K562 (cell line): ENCODE data around the gene FYB2. TPM values are rescaled to one million over a fixed set of nuclear protein-coding genes. Genes with fewer than 3 reads are reported as not detected.

Source experiments
- ATAC-seq: fragments of 200-7000 bp; cut with Tn5 transposase; 3 replicates; pipeline ENCODE4 v1.9.1; 2020; ENCODE audit warnings: moderate library complexity
- BruUV-seq: library from RNA; stranded (reverse); fragments of 400-500 nt; replicated peaks from 2 replicates; lab custom pipeline; 2021; lab: Mats Ljungman, UMichigan
- CTCF ChIA-PET: fragments of 300-600 bp; formaldehyde crosslinking; extraction: SDS; loops from one replicate; lab custom pipeline; 2021; ENCODE audit warnings: low intra/inter-chr PET ratio; lab: Yijun Ruan, JAX
- POLR2A ChIA-PET: fragments of 300-600, 350-650 bp; sonication (Branson Sonifier 250); formaldehyde crosslinking; extraction: SDS; loops from one replicate; lab custom pipeline; 2021; ENCODE audit warnings: antibody characterized with exemption, inconsistent platforms; lab: Yijun Ruan, JAX
- DNase-seq, 4 experiments: peaks; one replicate each; pipeline versions ENCODE4 v3.0.0 to v3.0.0-alpha.2; 2011 to 2018; ENCODE audit warnings: low spot score in 3 of 4, mixed read lengths in 3 of 4; ENCODE audit errors: extremely low read depth in 1 of 4
- FAIRE-seq: peaks from 2 replicates; lab custom pipeline; 2011; peaks lifted over from hg19 to GRCh38; lab: Jason Lieb, UNC
- H2AFZ ChIP-seq: 2 replicates; pipeline ENCODE4 v1.6.0; 2011; ENCODE audit warnings: low read depth, low read length, control low read depth, inconsistent platforms
- H3K27ac ChIP-seq: fragments of 200-600 bp; 3 replicates; pipeline ENCODE4 v1.8.0; 2011; ENCODE audit warnings: low read depth, mild to moderate bottlenecking, control low read depth, inconsistent platforms, low read length, moderate library complexity, mixed read lengths; ENCODE audit errors: extremely low read depth
- H3K27me3 ChIP-seq, 2 experiments: fragments of 300-600 bp in 1 of 2; 2 replicates in 1 of 2; 3 replicates in 1 of 2; pipeline versions ENCODE4 v1.6.0 to v1.8.0; 2011; ENCODE audit warnings: inconsistent platforms in 2 of 2, low read length in 2 of 2, mild to moderate bottlenecking in 1 of 2, mixed read lengths in 1 of 2, moderate library complexity in 1 of 2; ENCODE audit not compliant: control insufficient read depth in 2 of 2, insufficient read depth in 2 of 2
- H3K36me3 ChIP-seq: fragments of 300-600 bp; 3 replicates; pipeline ENCODE4 v1.8.0; 2011; ENCODE audit warnings: mild to moderate bottlenecking, low read length, inconsistent platforms; ENCODE audit not compliant: control insufficient read depth, insufficient read depth
- H3K4me1 ChIP-seq, 2 experiments: fragments of 200-600 bp in 1 of 2; replicated peaks in 1 of 2; 2 replicates in 1 of 2; 3 replicates in 1 of 2; pipeline versions ENCODE4 v1.5.1 to v1.8.0; 2011; ENCODE audit warnings: inconsistent platforms in 2 of 2, low read length in 2 of 2, mild to moderate bottlenecking in 1 of 2, mixed read lengths in 1 of 2, moderate library complexity in 1 of 2; ENCODE audit not compliant: control insufficient read depth in 2 of 2, insufficient read depth in 2 of 2
- H3K4me2 ChIP-seq: 2 replicates; pipeline ENCODE4 v1.6.1; 2011; ENCODE audit warnings: low read length, control low read depth, inconsistent platforms, mixed read lengths; ENCODE audit not compliant: insufficient read depth
- H3K4me3 ChIP-seq: fragments of 200-600 bp; sonication (generic), shearing (Covaris generic); 2 replicates; pipeline ENCODE4 v1.5.1; 2016; ENCODE audit warnings: control low read depth, inconsistent platforms
- H3K79me2 ChIP-seq: fragments of 200-600 bp; 3 replicates; pipeline ENCODE4 v1.8.0; 2011; ENCODE audit warnings: low read length, inconsistent platforms; ENCODE audit not compliant: control insufficient read depth, insufficient read depth
- H3K9ac ChIP-seq, 2 experiments: 2 replicates each; pipeline versions ENCODE4 v1.6.0 to v1.6.1; 2011; ENCODE audit warnings: low read depth in 2 of 2, low read length in 2 of 2, control low read depth in 1 of 2, inconsistent platforms in 1 of 2, mild to moderate bottlenecking in 1 of 2, mixed read lengths in 1 of 2; ENCODE audit not compliant: insufficient read depth in 1 of 2
- H3K9me1 ChIP-seq: one replicate; pipeline ENCODE4 v1.6.0; 2011; ENCODE audit warnings: inconsistent platforms, mild to moderate bottlenecking, low read length, moderate library complexity; ENCODE audit not compliant: control insufficient read depth, insufficient read depth
- H3K9me3 ChIP-seq: replicated peaks from 2 replicates; pipeline ENCODE4 v1.5.1; 2011; ENCODE audit warnings: low read depth, low read length, inconsistent platforms; ENCODE audit not compliant: control insufficient read depth, insufficient read depth
- H4K20me1 ChIP-seq: replicated peaks from 2 replicates; pipeline ENCODE4 v1.6.1; 2011; ENCODE audit warnings: low read length, inconsistent platforms, mixed read lengths; ENCODE audit not compliant: control insufficient read depth, insufficient read depth
- CBX5 ChIP-seq: IDR thresholded peaks from 2 replicates; pipeline ENCODE4 v1.6.1; 2014; ENCODE audit warnings: low read depth, borderline replicate concordance
- EP400 ChIP-seq: fragments of 450-650 bp; IDR thresholded peaks from 2 replicates; pipeline ENCODE4 v1.6.1; 2017; ENCODE audit warnings: antibody characterized with exemption, mild to moderate bottlenecking, moderate library complexity
- JUN ChIP-seq, 2 experiments: sonication (generic) in 1 of 2; formaldehyde crosslinking in 1 of 2; IDR thresholded peaks; 2 replicates each; pipeline versions ENCODE4 v1.6.1 to v1.8.0; 2012 to 2022; ENCODE audit warnings: borderline replicate concordance in 2 of 2, mild to moderate bottlenecking in 2 of 2, improper control_type of control experiment in 1 of 2, low read depth in 1 of 2, low read length in 1 of 2, missing genetic modification reagents in 1 of 2
- KLF6 ChIP-seq: fragments of 250-450 bp; sonication (Bioruptor Pico); IDR thresholded peaks from 2 replicates; pipeline ENCODE4 v1.4.0; 2020; ENCODE audit warnings: mild to moderate bottlenecking, moderate library complexity, borderline replicate concordance
- MBD2 ChIP-seq: sonication (generic); IDR thresholded peaks from 2 replicates; pipeline ENCODE4 v1.6.1; 2016; ENCODE audit warnings: low read depth, borderline replicate concordance
- NFATC3 ChIP-seq: fragments of 450-650 bp; IDR thresholded peaks from 2 replicates; pipeline ENCODE4 v1.6.1; 2017; ENCODE audit warnings: mild to moderate bottlenecking
- NONO ChIP-seq, 2 experiments: fragments of 200-400 bp in 1 of 2; fragments of 450-650 bp in 1 of 2; formaldehyde crosslinking in 1 of 2; IDR thresholded peaks; 2 replicates each; pipeline ENCODE4 v1.6.1; 2017; ENCODE audit warnings: low read depth in 2 of 2, mild to moderate bottlenecking in 2 of 2, moderate library complexity in 2 of 2, low read length in 1 of 2
- ZNF175 ChIP-seq: fragments of 200-800 bp; sonication (Bioruptor generic); IDR thresholded peaks from 2 replicates; pipeline ENCODE4 v1.6.1; 2016; ENCODE audit warnings: low read depth, mild to moderate bottlenecking, missing genetic modification characterization, missing compliant biosample characterization
- ZNF551 ChIP-seq: fragments of 250-450 bp; sonication (Bioruptor Pico); IDR thresholded peaks from 2 replicates; pipeline ENCODE4 v1.5.0; 2021; ENCODE audit warnings: mild to moderate bottlenecking, moderate library complexity
- ZNF668 ChIP-seq: fragments of 250-450 bp; sonication (Bioruptor Pico); IDR thresholded peaks from 2 replicates; pipeline ENCODE4 v1.8.0; 2022; ENCODE audit warnings: mild to moderate bottlenecking, inconsistent platforms
- WGBS: fragments of 100-300 bp; shearing (Covaris generic); methylation state at CpG from one replicate; pipeline ENCODE4 v1.1.6; 2016; ENCODE audit warnings: low coverage, mixed read lengths; ENCODE audit not compliant: insufficient coverage; ENCODE audit errors: missing lambda C conversion rate; 5-methylcytosine and 5-hydroxymethylcytosine counted together
- in situ Hi-C: fragments of 300-500 bp; cut with MboI; formaldehyde crosslinking; loops from 4 replicates; pipeline ENCODE4 v1.15.0; 2018; ENCODE audit warnings: inconsistent platforms, mixed read lengths
- intact Hi-C: fragments of 100-400 bp; cut with micrococcal nuclease; formaldehyde crosslinking; loops from 2 replicates; pipeline ENCODE4 v1.14.2; 2022
- polyA plus RNA-seq, 8 experiments: library from polyadenylated mRNA; depleted of rRNA in 4 of 8; stranded (reverse) in 5 of 8; unstranded in 3 of 8; fragments of >200 nt; fragmentation: Nextera tagmentation in 2 of 8; fragmentation: Illumina TruSeq in 1 of 8; extraction: Ambion mirVana in 2 of 8; extraction: Trizol in 1 of 8; gene quantifications; 2 replicates each; pipeline versions ENCODE4 v1.2.1 to v1.2.3, GENCODE V29; 2011 to 2014; ENCODE audit warnings: inconsistent platforms in 1 of 8, missing spikeins in 1 of 8
- total RNA-seq, 7 experiments: library from RNA; depleted of rRNA in 6 of 7; stranded (reverse); fragments of >200 nt in 6 of 7; fragmentation: Illumina TruSeq in 2 of 7; extraction: Trizol in 2 of 7; gene quantifications; 2 replicates each; pipeline versions ENCODE4 v1.2.1 to v1.2.3, GENCODE V29; 2011 to 2021; ENCODE audit warnings: low replicate concordance in 1 of 7
- TF ChIP-seq, protein P1 (sequence below): fragments of 250-450 bp; sonication (Bioruptor Pico); IDR thresholded peaks from 2 replicates; pipeline ENCODE4 v1.8.0; 2021; ENCODE audit warnings: borderline replicate concordance, mild to moderate bottlenecking, moderate library complexity; ENCODE audit not compliant: poor library complexity, severe bottlenecking

Gene FYB2
- total and polyA plus RNA-seq, 9 of the 15 experiments (the other 6 are each of a cell fraction or from before 2014, with no cell fraction given) = not detected

DNA sequence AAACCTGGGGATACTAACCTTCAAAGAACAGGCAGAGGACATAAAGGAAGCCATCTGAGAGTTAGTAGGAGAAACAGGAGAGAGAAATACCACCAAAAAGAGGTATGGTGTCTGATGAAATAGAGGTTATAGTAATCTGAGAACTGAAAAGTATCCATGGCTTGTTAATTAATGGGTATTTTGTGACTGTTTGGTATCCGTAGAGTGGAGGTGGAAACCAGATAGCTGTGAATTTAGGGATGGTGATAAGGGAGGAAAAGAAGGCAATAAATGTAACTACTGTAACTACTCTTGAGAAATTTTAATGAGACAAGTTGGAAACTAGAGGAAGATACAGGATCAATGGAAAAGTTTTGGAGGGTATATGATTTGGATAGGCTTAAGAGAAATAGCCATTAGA lies 146.6 kb downstream of the FYB2 start:
- Histone ChIP-seq H3K79me2 (no peaks in the 10 kb centered on the region), H3K36me3 (no peaks in the 10 kb centered on the region), H3K4me3 (no peak overlapping the region), H3K9me3 (no peaks in the 10 kb centered on the region), H2AFZ (no peak overlapping the region), H3K4me1 (no peaks in the 10 kb centered on the region), H3K27me3 (no peaks in the 10 kb centered on the region), H3K4me2 (no peak overlapping the region), H3K27ac (no peak overlapping the region), H3K9ac (no peak overlapping the region), H3K9me1 (no peaks in the 10 kb centered on the region), H4K20me1 (no peaks in the 10 kb centered on the region)
- in situ Hi-C loops = no loop called here
- no peak for ATAC-seq
- no peak for TF ChIP-seq EP400
- TF ChIP-seq, protein P1, sequence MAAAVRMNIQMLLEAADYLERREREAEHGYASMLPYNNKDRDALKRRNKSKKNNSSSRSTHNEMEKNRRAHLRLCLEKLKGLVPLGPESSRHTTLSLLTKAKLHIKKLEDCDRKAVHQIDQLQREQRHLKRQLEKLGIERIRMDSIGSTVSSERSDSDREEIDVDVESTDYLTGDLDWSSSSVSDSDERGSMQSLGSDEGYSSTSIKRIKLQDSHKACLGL (CRISPR knock-in tag) = no peak
- TF ChIP-seq NFATC3 = no peak
- TF ChIP-seq MBD2 = no peak
- no TSS peak for BruUV-seq
- FAIRE-seq = no peak
- CTCF ChIA-PET = no interaction called here
- POLR2A ChIA-PET = no interaction called here
- intact Hi-C loops = no loop called here
- 11% methylated on average over 1 of the region's 1 CpG for WGBS
- DNase-seq = no peak

DNA sequence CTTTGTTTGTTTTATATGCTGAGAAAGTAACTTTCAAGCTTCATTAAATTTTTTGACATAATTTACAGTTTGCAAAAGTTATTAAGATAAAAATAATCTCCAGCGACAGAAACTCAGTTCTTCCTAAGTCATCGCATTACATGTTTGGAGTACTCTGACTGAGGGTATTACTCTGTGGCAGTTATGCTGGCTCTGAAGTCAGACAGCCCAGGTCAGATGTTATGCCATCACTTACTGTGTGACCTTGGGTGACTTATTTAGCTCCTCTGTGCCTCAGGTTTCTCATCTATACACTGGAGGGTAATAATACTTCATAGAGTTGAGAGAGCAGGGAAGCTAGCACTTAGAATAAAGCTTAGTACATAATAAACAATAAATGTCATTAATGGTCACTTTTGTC lies 147.7 kb downstream of the FYB2 start:
- 0% methylated on average over 2 of the region's 2 CpGs for WGBS
- DNase-seq (no peak), ATAC-seq (no peak), FAIRE-seq (no peak)
- Histone ChIP-seq H3K4me2 (no peak overlapping the region), H3K4me1 (no peaks in the 10 kb centered on the region), H3K79me2 (no peaks in the 10 kb centered on the region), H3K9ac (no peak overlapping the region), H3K36me3 (no peaks in the 10 kb centered on the region), H2AFZ (no peak overlapping the region), H3K9me1 (no peaks in the 10 kb centered on the region), H3K27me3 (no peaks in the 10 kb centered on the region), H4K20me1 (no peaks in the 10 kb centered on the region), H3K27ac (no peak overlapping the region), H3K9me3 (no peaks in the 10 kb centered on the region), H3K4me3 (no peak overlapping the region)
- in situ Hi-C loops = no loop called here
- TF ChIP-seq ZNF551 (CRISPR knock-in tag) (no peak), JUN (IDR thresholded peaks at IDR 0.05; ENCODE audit: borderline replicate concordance, low read depth, low read length) (no peak), JUN (CRISPR knock-in tag; IDR thresholded peaks at IDR 0.05; ENCODE audit: borderline replicate concordance) (no peak), ZNF668 (CRISPR knock-in tag) (no peak), CBX5 (no peak), KLF6 (CRISPR knock-in tag) (no peak), NONO (IDR thresholded peaks at IDR 0.05; ENCODE audit: low read depth in 2 of 2, low read length in 1 of 2) (no peak), ZNF175 (CRISPR knock-in tag) (no peak)
- intact Hi-C loops = no loop called here
- ChIA-PET POLR2A (no interaction called here), CTCF (no interaction called here)
- no TSS peak for BruUV-seq
